ENCODE results near the gene SIRPA.

DNA sequence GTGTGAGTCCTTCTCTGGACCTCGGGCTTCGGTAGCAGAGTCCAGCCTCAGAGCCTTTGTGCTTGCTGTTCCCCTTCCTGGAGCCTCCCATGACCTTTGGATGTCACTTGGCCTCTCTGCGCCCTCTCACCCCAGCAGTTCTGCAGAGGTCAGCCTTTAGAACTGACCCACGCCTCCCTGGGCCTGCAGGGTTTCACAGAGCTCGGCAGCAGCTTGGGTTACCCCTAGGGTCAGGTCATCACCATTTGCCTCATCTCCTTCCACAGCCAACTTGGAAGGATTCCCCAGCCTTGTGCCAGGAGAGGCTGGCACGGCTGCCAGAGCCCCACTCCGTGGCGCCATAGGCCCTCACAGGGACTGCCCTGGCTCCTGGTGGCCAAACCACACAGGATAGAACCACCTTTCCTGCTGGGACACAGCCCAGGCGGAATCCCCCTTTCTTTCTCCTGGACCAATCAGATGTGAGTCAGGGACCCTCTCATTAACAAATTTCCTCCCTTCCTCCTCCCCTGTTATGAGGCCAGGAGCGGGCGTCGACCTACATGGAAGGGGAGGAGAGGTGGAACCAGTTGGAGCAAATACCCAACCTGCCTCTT lies 13.9 kb upstream of the SIRPA start:
- TF ChIP-seq, protein P1, sequence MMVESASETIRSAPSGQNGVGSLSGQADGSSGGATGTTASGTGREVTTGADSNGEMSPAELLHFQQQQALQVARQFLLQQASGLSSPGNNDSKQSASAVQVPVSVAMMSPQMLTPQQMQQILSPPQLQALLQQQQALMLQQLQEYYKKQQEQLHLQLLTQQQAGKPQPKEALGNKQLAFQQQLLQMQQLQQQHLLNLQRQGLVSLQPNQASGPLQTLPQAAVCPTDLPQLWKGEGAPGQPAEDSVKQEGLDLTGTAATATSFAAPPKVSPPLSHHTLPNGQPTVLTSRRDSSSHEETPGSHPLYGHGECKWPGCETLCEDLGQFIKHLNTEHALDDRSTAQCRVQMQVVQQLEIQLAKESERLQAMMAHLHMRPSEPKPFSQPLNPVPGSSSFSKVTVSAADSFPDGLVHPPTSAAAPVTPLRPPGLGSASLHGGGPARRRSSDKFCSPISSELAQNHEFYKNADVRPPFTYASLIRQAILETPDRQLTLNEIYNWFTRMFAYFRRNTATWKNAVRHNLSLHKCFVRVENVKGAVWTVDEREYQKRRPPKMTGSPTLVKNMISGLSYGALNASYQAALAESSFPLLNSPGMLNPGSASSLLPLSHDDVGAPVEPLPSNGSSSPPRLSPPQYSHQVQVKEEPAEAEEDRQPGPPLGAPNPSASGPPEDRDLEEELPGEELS (CRISPR knock-in tag; IDR thresholded peaks at IDR 0.05) = no peak
- TF ChIP-seq ZNF396 (CRISPR knock-in tag; IDR thresholded peaks at IDR 0.05; ENCODE audit: borderline replicate concordance) = no peak
